DMS 273 (cell line): ENCODE results near the gene ATRIP.
"Not testable (repeated sequence)": the region's sequence is repeated elsewhere in the genome, so short reads cannot be mapped to it uniquely, and the experiment has no call there.

Source experiments
- DNase-seq: peaks from one replicate; lab custom pipeline; 2025; ENCODE audit not compliant: unreplicated experiment; lab: John Stamatoyannopoulos, UW

ATRIP gene

DNA sequence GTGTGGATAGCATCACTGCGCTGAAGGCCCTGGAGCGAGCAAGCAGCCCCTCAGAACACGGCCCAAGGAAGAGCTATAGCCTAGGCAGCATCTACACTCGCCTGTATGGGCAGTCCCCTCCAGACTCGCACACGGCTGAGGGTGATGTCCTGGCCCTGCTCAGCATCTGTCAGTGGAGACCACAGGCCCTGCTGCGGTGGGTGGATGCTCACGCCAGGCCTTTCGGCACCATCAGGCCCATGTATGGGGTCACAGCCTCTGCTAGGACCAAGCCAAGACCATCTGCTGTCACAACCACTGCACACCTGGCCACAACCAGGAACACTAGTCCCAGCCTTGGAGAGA is 20.5 kb downstream of the ATRIP start:
- DNase-seq = no peak

DNA sequence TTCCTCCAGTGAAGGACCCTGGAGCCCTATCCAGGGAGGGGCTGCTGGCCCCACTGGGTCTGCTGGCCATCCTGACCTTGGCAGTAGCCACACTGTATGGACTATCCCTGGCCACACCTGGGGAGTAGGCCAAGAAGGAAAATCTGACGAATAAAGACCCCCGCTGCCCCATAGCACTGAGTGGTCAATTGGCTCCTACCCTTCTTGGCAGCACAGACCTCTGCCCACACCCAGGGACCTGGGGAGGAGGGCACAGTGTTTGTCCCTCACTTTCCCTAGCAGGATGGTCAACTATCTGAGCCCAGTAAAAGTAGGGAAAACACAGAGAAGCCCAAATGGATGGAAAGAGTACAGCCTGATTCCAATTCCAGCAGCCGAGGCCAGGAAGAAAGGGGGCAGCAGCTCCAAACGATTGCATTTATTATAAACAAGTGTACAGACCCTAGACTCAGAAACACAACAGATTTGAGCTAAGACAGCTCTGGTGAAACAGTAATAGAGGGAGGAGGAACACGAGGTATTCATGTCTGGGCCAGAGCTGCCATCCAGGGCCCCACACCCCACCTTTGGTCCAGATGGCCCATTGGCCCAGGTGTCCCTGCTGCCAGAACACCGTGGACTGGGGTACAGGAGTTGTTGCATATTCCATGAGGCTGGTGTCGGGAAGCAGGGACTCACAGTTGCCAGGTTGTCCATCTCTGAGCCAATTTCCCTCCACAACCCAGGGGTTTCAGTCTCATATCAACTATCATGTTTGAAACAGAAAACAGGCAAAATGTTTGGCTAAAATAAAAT is 21.1 kb downstream of the ATRIP start:
- peak; percentile 20 for DNase-seq

DNA sequence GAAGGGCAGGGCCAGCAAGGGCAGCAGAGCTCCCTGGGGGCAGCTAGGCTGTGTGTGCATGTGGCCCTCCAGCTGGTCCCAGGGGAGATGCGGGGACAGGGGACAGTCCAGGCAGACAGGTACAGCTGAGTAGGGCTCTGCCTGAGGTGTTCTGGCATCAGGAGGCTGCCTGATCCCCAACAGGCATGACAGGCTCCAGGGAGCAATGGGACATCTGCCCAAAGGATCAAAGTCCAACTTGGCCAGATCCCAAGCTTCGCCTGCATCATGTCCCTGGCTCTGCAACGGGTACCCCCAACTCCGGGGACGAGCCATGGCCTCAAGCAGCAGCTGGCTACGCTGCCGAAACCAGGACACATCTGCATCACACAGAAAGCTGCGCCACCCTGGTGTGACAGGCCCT is 21.8 kb downstream of the ATRIP start:
- DNase-seq = no peak

DNA sequence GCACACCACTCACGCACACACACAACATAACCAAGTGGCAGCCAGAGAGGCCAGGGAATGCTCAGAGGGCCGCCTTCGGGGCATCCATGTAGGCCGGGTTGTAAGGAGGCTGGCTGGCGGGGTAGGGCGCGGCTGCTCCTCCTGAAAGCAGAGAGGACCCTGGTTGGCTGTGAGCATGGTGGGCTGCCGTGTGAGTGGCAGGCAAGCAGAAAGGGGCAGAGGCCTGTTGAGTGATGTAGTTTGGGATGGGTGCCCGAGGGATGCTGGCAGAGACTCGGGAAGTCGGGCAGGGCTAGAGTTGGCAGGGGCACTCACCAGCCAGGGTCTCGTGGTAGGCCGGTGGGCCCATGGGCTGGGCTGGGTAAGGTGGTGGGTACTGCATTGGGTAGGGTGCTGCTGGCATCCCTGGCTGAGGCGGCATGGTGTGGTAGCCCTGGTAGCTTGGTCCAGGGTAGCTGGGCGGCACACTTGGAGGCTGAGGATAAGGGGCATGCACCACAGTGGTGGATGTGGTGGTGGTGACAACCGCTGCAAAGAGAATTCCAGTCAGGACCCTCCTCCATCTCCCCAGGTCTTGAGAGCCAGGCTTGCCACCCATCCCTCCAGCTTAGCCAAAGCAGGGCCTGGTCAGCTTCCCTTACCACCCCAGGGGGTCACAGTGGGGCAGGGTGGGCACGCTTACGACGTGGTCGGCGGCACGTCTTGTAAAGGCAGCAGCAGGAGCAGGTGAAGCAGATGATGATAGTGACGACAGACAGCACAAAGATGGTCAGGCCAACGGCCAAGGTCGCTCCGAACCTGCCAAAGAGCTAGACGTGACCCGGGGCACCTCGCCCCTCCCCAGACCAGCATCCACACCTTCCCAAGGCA is 22.7 kb downstream of the ATRIP start:
- DNase-seq = no peak

DNA sequence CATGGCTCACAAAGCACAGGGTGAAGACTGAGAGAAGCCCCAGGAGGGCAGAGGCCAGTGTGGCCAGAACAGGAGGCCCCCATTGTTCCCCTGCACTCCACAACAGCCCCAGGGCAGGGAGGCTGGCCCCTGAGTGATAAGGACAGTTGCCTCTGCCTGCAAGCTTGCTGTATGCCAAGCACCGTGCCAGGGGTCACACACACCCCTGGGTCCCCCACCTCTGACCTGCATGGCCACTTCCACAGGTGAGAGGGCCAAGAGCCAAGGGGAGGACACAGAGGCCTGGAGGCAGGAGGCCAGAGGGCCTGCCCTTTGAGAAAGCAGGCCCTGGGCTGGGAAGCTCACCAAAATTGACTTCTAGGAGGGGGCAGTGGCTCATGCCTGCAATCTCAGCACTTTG is 23.7 kb downstream of the ATRIP start:
- DNase-seq = no peak

DNA sequence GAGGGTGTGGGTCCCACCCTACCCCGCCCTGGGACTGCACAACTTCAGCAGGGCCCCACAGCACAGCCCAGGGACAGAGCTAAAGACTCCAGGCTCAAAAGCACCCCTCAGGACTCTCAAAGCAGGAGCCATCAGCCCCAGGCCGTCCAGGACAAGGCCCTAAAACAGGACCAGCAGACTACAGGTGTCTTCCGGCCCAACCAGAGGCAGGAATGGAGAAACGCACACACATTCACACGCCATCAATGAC is 26.1 kb downstream of the ATRIP start:
- peak; percentile 62 for DNase-seq

DNA sequence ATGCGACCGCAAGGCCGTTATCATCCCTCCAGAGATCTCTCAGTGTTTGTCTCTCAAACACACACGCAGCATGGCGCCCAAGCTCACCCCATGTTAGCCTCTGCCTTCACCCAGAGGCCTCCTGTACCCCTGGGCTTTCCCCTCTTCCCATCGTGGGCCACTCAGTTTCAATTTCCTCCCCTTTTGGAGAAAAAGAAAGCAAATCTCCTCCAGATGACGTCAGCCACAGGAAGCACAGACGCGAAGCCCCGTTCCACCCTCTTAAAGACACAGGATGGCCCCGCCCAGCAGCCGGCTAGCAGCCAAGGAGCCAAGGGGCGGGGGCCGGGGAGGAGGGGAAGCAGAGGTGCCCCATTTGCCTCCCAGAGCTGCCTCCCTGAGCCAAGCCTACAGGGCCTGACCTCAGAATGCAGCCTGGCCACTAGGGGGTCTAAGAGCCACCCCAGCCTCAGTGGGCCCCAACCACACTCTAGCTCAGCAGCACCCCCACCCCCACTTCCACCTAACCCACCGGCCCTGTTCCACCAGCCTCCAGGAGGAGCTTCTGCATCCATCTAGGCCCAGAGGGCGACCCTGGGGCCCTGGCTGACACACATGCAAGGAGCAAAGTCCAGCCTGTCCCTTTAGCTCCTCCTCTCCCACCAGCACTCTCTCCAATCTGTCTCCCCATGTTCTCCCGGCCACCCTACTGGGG is 26.5 kb downstream of the ATRIP start:
- DNase-seq = peak; percentile 95

DNA sequence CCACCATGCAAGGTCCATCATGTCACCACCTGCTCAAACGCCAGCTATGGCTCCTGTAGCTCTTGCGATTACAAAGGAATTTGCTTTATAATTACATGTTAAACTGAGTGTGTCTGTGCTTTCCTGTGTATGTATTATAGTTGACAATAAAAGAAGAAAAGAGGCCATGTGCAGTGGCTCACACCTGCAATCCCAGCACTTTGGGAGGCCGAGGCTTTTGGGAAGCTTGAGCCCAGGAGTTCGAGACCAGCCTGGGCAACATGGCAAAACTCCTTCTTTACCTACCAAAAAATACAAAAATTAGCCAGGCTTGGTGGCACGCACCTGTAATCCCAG is 27.0 kb downstream of the ATRIP start:
- DNase-seq = no peak

DNA sequence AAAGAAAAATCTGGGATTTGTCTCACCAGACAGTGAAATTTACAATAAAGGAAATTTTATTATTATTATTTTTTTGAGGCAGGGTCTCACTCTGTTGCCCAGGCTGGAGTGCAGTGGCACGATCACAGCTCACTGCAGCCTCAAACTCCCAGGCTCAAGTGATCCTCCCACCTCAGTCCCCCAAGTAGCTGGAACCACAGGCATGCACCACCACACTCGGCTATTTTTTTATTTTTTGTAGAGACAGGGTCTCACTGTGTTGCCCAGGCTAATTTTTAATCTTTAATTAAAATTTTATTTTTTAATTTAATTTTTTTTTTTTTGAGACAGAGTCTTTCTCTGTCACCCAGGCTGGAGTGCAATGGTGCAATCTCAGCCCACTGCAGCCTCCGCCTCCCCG is 27.5 kb downstream of the ATRIP start:
- not testable (repeated sequence) for DNase-seq

DNA sequence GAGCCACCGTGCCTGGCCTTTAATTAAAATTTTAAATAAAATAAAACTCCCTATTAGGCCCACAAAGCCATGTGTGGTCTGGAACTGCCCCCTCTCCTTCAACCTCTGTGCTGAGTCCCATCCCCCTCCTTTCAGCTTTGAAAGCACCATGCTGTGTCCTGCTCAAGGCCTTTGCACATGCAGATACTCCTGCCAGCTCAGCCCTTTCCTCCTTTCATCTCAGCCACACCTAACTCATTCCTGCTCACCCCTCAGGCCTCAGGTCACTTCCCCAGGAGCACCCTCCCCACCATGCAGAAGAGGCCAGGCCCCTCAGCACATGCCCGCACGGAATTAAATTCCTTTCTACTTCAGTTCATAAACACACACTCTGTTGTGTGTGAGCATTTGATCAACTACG is 28.1 kb downstream of the ATRIP start:
- DNase-seq = no peak

DNA sequence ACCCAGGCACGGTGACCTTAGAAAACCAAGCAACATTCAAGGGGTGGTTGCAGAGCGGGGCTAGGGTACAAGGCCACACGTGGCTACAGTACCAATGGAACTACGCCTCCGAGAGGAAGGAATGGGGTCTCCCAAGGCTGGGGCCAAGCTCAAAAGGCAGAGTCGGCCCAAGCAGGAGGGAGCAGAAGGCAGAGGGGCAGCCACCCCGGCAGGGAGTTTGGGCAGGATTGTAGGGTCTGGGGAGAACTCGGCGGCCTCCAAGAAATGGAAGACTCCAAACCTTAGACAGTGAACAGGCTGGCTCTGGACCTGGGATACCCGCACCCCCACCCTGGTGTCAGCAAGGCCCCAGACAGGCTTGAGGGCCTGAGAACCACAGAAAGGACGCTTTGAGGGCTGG is 28.7 kb downstream of the ATRIP start:
- no peak for DNase-seq

DNA sequence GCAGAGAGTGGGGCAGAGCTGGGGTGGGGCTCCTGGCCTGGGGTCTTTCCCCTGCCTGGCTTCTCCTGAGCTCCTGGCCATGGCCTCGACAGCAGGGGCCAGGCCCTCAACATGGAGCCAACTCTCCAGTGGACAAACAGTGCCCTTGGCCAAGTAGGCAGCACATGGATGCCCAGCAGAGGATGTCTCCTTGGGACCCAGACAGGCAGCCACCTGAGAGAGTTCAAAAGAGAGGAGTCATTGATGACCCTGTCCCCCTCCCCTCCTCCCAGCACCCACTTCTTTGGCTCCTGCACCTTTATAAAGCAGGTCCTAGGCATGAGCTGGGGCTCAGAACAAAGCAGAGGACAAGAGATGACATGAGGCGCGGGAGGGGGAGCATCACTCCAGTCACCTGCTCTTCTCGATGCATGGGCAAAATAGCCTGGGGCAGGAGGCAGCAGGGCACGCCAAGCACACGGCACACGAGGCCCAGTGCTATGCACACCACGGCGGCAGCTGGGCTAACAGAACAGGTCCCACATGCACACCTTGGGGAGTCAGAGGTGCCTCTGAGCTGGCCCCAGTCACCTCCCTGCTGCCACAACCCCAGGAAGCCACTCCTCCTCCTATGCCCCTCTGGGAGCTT is 30.0 kb downstream of the ATRIP start:
- DNase-seq = no peak

DNA sequence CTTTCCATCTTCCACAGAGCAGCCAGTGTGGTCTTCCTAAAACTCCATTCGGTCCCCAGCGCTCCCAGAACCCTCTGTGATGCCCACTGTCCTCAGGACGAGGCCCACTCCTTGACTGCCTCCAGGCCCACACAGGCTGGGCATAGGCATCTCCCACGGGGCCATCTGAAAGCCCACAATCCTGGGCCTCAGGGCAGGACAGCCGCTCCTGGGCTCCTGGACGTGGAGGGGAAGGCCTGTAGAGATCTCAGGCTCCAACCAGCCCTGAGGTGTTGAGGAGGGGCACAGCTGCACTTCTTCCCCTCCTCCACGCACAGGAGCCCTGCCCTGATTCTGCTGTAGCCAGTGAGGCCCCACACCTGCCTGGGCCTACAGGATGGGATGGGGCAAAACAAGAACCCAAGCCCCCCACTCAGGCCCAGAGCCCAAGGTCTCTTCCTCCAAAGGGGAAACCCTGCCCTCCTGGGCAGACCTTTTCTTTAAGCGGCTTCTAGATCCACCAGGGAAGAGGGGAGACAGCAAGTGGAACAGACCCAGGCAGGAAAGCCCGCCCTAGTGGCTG is 31.5 kb downstream of the ATRIP start:
- no peak for DNase-seq

DNA sequence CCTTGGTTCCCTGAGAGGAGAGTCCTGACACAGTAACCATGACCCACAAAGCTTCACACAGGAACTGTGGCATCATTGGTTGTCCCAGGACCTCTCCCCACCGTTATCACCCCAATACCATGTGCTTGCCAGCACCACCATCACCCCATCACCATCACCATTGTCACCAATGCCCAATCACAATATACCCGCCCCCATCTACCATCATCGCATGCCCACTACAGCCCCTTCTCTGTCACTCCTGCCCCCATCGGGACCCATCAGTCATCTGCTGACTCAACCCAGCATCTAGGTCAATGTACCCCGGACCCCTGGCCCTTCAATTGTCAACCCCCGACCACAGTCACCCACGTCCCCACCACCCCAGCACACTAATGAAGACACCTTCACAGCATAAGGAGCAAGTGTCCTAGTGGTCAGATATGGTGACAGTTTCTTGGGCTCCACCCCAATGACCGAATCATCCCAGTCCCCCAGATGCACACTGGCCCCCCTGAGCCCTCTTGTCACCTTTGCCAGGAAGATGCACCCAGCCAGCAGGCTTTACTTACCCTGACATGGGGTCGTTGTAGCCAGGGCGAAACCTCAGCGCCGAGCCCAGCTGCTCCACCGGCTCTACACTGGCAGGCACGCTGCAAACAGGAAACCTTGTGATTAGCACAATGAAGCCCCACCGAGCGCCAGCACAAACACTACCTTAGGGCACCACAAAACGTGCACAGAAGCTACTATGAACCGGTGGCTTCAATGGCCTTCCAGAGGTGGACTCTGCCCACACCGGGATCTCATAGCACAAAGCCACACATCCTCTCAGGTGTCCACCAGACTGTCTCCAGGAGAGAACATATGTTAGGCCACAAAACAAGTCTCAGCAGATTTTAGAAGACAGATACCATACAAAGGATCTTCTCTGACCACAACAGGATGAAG is 32.4 kb downstream of the ATRIP start:
- no peak for DNase-seq

DNA sequence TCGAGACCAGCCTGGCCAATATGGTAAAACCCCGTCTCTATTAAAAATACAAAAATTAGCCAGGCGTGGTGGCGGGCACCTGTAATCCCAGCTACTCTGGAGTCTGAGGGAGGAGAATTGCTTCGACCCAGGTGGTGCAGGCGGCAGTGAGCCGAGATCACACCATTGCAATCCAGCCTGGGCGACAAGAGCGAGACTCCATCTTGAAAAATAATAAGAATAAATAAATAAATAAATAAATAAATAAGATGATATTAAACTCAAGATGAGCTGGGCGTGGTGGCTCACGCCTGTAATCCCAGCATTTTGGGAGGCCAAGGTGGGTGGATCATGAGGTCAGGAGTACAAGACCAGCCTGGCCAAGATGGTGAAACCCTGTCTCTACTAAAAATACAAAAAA is 34.4 kb downstream of the ATRIP start:
- not testable (repeated sequence) for DNase-seq

DNA sequence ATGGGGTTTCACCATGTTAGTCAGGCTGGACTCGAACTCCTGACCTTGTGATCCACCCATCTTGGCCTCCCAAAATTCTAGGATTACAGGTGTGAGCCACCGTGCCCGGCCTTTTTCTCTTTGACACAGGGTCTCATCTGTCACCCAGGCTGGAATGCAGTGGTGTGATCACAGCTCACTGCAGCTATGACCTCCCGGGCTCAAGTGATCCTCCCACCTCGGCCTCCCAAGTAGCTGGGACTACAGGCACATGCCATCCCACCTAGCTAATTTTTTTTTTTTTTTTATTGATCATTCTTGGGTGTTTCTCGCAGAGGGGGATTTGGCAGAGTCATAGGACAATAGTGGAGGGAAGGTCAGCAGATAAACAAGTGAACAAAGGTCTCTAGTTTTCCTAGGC is 36.3 kb downstream of the ATRIP start:
- DNase-seq = not testable (repeated sequence)

DNA sequence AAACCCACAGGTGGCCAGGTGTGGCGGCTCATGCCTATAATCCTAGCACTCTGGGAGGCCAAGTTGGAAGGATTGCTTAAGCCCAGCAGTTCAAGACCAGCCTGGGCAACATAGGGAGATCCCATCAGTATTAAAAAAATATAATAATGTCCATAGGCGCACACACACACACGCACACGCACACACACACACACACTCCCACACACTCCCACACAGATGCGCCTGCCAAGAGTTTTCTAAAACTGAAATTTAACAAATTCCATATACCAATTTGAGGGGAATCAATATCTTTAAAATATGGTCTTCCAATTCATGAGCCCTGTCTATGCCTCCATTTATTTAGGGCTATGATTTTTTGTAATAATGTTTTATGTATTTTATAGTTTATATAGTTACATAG is 40.4 kb downstream of the ATRIP start:
- no peak for DNase-seq

DNA sequence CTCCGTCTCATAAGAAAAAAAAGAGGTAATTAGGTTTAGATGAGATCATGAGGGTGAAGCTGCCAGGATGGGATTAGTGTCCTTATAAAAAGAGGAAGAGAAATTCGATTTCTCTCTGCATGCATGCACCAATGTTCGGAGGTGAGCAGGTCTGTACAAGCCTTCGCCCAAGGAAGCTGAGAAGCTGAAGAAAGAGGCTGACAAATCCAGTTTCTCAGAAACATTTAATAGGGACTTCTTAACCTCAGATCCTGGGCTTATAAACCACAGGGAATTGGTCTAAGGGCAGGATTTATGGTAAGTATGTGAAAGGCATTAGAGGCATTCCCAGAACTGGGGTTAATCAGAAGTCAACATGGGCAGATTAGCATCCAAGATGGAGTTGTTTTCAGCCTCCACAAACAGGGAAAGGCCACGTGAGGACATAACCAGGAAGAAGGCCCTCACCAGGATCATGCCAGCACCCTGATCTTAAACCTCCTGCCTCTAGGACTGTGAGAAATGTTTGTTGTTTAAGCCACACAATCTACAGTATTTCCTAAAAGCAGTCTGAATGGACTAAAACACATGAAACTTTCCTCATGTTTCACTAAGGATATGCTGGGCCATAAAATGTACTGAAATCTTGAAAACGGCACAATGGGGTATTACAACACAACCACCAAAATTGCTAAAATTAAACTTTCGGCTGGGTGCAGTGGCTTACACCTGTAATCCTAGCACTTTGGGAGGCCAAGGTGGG is 46.1 kb downstream of the ATRIP start:
- DNase-seq = peak; percentile 19

DNA sequence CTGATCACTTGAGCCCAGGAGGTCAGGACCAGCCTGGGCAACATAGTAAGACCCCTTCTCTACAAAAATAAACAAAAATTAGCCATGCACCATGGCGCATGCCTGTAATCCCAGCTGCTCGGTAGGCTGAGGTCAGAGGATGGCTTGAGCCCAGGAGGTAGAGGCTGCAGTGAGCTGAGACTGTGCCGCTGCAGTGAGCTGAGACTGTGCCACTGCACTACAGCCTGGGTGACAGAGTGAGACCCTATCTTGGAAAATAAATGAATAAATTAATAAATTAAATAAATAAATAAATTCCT is 46.6 kb downstream of the ATRIP start:
- no peak for DNase-seq

DNA sequence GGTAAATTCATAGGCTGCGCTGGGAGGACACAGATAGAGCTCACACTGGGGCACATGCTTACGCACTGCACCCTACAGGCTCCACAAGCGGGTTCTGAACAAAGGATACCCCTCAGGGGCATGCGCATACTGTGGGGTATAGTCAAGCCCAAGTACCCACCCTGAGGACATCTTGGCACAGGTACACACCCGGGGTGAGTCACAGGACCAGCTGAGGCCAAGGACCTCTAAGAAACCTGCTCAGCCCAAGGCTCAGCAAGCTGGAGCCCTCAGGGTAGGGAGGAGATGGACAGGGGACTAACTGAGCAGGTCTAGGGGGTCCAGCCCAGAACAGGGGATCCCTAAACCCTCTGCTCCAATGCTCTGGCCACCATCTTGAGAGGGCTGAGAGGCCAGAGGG is 54.1 kb downstream of the ATRIP start:
- DNase-seq = no peak
